Activated T-cell treated with anti-CD3 and anti-CD28 coated beads, Interleukin-2, amount 50 U/mL, for 48 hours (primary cell): ENCODE data around the gene RBMS2.

Source experiments
- DNase-seq, 2 experiments: peaks; one replicate each; pipeline ENCODE4 v3.0.0-alpha.2; 2020

RBMS2 gene

GRCh38 chr12:56589783-56590182, 68.2 kb downstream of the RBMS2 start:
- DNase-seq, result no peak

GRCh38 chr12:56590237-56590830, 68.7 kb downstream of the RBMS2 start:
- peak in 1 of 2 experiments; percentile 38 for DNase-seq

- DNase-seq, result no peak
Measured at GRCh38 chr12:56591126-56591525, 69.5 kb downstream of the RBMS2 start.

GRCh38 chr12:56591961-56592360, 70.3 kb downstream of the RBMS2 start:
- DNase-seq, result no peak

GRCh38 chr12:56593909-56594621, 72.4 kb downstream of the RBMS2 start:
- DNase-seq, result peak; percentile 74

- no peak for DNase-seq
Measured at GRCh38 chr12:56596815-56597214, 75.2 kb downstream of the RBMS2 start.

GRCh38 chr12:56599041-56599440, 77.4 kb downstream of the RBMS2 start:
- DNase-seq, result no peak

GRCh38 chr12:56599797-56600196, 78.2 kb downstream of the RBMS2 start:
- DNase-seq, result no peak

- no peak for DNase-seq
Measured at GRCh38 chr12:56600753-56601152, 79.1 kb downstream of the RBMS2 start.

- DNase-seq, result peak in 1 of 2 experiments; percentile 51
Measured at GRCh38 chr12:56601503-56601902, 79.9 kb downstream of the RBMS2 start.

GRCh38 chr12:56602239-56602638, 80.6 kb downstream of the RBMS2 start:
- no peak for DNase-seq

GRCh38 chr12:56604355-56604754, 82.7 kb downstream of the RBMS2 start:
- no peak for DNase-seq

GRCh38 chr12:56614627-56615026, 93.0 kb downstream of the RBMS2 start:
- DNase-seq, result no peak

- no peak for DNase-seq
Measured at GRCh38 chr12:56616244-56616643, 94.6 kb downstream of the RBMS2 start.

GRCh38 chr12:56616925-56617324, 95.3 kb downstream of the RBMS2 start:
- no peak for DNase-seq

GRCh38 chr12:56622535-56622934, 100.9 kb downstream of the RBMS2 start:
- DNase-seq, result no peak

- DNase-seq, result no peak
Measured at GRCh38 chr12:56626701-56627100, 105.1 kb downstream of the RBMS2 start.

- peak; percentile 68 to 72 for DNase-seq
Measured at GRCh38 chr12:56628671-56629458, 107.2 kb downstream of the RBMS2 start.

- peak; percentile 60 to 63 for DNase-seq
Measured at GRCh38 chr12:56629459-56630179, 108.0 kb downstream of the RBMS2 start.

GRCh38 chr12:56630180-56630632, 108.6 kb downstream of the RBMS2 start, which contains the start of gene BAZ2A:
Gene BAZ2A, minus strand, starts transcription at chr12:56630326. Its CDS starts 12,796 bp downstream, at chr12:56617530.
- DNase-seq, result peak; percentile 87 to 91

GRCh38 chr12:56631790-56632700, 110.4 kb downstream of the RBMS2 start:
- peak; percentile 68 to 80 for DNase-seq
